Measurements from ENCODE around the gene SELENON.

Gene SELENON

DNA sequence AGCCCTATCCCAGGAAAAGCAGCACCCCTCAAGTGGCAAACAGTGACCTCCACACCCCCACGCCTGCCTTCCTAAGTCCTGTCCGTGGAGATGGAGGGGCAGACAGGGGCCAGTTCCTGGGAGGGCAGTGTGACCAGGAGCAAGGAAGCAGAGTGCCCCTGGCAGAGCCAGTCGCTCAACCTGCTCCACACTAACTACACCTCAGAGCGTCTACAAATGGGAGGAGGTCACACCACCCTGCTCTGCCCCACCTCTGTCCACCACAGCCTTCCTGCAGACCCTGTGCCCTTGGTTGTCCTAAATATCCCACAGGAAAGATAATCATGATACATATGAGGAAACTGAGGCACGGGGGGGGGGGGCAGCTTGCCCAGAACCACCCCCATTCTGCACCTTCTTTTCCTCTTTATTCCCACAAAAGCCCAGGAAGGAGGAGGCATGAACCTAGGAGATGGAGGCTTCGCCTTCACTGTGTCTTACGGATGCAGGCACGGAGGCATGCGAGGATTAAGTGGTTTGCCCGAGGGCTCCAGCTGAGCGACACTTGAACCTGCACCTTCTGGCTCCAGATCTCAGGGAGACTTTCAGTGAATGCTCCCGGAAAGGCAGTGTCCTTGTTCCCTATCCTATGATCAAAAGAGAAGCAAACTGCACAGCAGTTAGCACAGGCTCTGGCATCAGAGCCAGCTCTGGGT lies 42.7 kb upstream of the SELENON start:
- no peak for DNase-seq (ENCODE audit: low read depth)
- TF ChIP-seq, protein P1, sequence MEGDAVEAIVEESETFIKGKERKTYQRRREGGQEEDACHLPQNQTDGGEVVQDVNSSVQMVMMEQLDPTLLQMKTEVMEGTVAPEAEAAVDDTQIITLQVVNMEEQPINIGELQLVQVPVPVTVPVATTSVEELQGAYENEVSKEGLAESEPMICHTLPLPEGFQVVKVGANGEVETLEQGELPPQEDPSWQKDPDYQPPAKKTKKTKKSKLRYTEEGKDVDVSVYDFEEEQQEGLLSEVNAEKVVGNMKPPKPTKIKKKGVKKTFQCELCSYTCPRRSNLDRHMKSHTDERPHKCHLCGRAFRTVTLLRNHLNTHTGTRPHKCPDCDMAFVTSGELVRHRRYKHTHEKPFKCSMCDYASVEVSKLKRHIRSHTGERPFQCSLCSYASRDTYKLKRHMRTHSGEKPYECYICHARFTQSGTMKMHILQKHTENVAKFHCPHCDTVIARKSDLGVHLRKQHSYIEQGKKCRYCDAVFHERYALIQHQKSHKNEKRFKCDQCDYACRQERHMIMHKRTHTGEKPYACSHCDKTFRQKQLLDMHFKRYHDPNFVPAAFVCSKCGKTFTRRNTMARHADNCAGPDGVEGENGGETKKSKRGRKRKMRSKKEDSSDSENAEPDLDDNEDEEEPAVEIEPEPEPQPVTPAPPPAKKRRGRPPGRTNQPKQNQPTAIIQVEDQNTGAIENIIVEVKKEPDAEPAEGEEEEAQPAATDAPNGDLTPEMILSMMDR (conservative IDR thresholded peaks at IDR 0.05; ENCODE audit: control insufficient read depth, insufficient read depth, low read depth, low read length): no peak
- no peak overlapping the region for H3K4me3 ChIP-seq (ENCODE audit: control insufficient read depth, low read depth, low read length)

DNA sequence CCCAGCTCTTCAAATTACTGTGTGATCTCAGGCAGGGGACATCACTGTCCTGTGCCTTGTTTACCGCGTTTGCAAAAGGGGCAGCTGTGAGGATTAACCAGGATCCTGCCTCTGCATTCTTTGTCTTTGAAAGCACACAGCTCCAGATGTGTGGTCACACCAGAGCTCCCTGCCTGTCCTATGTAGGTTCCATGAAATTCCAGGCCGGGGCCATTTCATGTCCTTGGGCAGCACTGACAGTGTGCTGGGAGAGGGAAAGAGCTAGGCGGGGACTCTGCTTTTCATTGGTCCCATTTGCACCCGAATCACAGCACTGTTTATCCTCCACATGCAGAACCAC lies 42.2 kb upstream of the SELENON start:
- DNase-seq (ENCODE audit: low read depth): no peak
- TF ChIP-seq, protein P1 (conservative IDR thresholded peaks at IDR 0.05; ENCODE audit: control insufficient read depth, insufficient read depth, low read depth, low read length): no peak
- no peak overlapping the region for H3K4me3 ChIP-seq (ENCODE audit: control insufficient read depth, low read depth, low read length)

DNA sequence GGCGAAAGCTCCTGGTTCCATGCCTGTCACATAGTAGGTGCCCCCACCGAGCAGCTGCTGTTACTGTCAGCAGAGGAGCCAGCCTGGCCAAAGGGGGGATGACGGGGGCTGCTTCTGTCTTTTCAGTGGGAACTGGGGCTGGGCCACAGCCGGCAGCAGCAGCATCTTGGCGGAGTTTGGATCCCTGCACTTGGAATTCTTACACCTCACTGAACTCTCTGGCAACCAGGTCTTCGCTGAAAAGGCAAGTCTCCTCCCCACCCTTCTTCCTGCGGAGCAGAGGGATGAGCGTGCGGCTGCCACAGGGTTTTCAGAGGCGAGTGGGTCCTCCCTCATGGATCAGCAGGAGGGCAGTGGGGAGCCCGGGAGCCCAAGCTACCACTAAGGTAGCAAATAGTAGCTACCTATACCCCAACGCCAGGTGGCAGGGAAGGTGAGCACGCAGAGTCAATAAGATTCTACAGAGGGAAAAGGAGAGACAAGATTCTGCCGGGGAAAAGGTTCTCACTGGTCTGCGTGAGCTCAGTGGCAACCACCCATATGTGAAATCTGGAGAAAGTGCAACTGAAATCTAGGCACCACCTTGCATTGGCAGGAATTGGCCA lies 41.4 kb upstream of the SELENON start:
- no peak overlapping the region for H3K4me3 ChIP-seq (ENCODE audit: control insufficient read depth, low read depth, low read length)
- TF ChIP-seq, protein P1 (conservative IDR thresholded peaks at IDR 0.05; ENCODE audit: control insufficient read depth, insufficient read depth, low read depth, low read length): no peak
- no peak for DNase-seq (ENCODE audit: low read depth)

DNA sequence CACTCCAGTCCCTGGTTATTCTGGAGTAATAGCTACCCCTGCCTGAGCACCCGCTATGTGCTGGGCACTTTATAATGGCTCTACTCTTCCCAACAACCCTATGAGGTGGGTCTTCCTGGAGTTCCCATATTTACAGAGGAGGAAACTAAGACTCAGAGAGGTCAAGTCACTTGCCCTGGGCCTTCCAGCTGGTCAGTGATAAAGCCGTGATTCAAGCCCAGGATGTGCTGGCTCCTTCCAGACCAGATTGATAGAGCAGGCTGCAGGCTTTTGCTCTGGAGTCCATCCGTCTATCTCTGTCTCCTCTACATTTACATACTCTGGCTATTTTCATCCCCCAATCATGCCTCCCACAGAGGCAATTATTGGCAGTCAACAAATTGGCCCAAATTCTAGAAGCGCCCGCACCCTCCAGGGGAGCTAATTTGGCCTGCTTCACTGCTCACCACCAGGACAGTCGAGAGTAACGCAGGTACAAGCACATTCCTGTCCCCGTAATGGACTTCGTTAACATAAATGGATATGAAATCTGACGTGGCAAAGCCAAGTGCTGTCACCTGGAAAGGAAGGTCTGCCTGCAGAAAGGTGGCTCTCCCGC lies 39.8 kb upstream of the SELENON start:
- TF ChIP-seq, protein P1 (conservative IDR thresholded peaks at IDR 0.05; ENCODE audit: control insufficient read depth, insufficient read depth, low read depth, low read length): no peak
- DNase-seq (ENCODE audit: low read depth): no peak
- H3K4me3 ChIP-seq (ENCODE audit: control insufficient read depth, low read depth, low read length): no peak overlapping the region

DNA sequence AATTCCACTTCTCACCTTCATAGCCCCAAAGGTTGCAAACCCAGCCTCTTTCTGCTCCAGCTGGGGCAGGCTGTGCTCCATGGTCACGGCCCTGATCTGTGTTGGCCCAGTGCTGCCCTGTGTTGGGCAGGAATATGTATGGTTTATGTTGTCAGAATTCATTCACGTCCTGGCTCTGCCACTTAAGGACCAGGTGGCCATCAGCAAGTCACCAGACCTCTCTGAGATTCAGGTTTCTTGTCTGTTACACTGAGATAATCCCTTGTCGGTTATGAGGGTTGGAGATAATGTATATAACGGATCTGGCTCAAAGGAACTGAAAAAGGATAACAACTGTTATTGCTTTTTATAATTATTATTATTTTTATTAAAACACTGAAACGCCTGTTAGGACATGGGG lies 39.1 kb upstream of the SELENON start:
- TF ChIP-seq, protein P1 (conservative IDR thresholded peaks at IDR 0.05; ENCODE audit: control insufficient read depth, insufficient read depth, low read depth, low read length): no peak
- no peak for DNase-seq (ENCODE audit: low read depth)
- H3K4me3 ChIP-seq (ENCODE audit: control insufficient read depth, low read depth, low read length): no peak overlapping the region

DNA sequence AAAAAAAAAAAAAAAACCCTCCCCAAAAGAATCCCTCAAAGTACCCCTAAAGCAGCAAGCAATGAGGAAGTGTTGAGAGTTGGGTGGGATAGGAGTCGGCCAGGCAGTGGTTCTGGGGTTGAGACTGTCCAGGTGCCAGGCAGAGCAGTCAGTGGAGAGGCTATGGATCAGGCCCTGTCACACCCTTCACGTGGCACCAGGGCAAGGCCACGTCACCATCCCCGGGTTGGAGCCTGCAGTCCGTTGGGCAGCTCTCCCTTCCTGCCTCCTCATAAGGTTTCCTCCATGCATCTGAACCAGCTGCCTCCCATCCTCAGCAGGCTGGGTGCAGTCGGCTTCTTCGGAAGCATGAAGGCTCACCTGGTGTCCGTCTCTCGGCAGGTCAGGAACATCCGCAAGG lies 36.5 kb upstream of the SELENON start:
- TF ChIP-seq, protein P1 (conservative IDR thresholded peaks at IDR 0.05; ENCODE audit: control insufficient read depth, insufficient read depth, low read depth, low read length): no peak
- H3K4me3 ChIP-seq (ENCODE audit: control insufficient read depth, low read depth, low read length): no peak overlapping the region
- no peak for DNase-seq (ENCODE audit: low read depth)
